ENCODE data around the gene SLC49A4. TPM values are rescaled to one million over a fixed set of nuclear protein-coding genes. Genes with fewer than 3 reads are reported as not detected.

The SLC49A4 gene
- total RNA-seq, 1 experiment from 2014 or later: 11.3 TPM

- H4K20me1 ChIP-seq (ENCODE audit: insufficient read depth): no peaks in the 10 kb centered on the region
- H3K9me3 ChIP-seq (ENCODE audit: control insufficient read depth in 1 of 2, insufficient read depth in 1 of 2, low read depth in 1 of 2, low read length in 2 of 2): no peaks in the 10 kb centered on the region
- TF ChIP-seq EZH2phosphoT487 (IDR thresholded peaks at IDR 0.05; ENCODE audit: borderline replicate concordance) (no peak), ELF1 (IDR thresholded peaks at IDR 0.05; ENCODE audit: borderline replicate concordance, low read depth) (no peak), ATF3 (IDR thresholded peaks at IDR 0.05) (no peak), FOSL1 (IDR thresholded peaks at IDR 0.05; ENCODE audit: low read depth) (no peak), RAD21 (IDR thresholded peaks at IDR 0.05; ENCODE audit: low read depth) (no peak), ZFX (IDR thresholded peaks at IDR 0.05) (no peak), CBX3 (IDR thresholded peaks at IDR 0.05; ENCODE audit: low read depth) (no peak), JUND (IDR thresholded peaks at IDR 0.05) (no peak), EZH2 (IDR thresholded peaks at IDR 0.05) (no peak), POLR2AphosphoS5 (IDR thresholded peaks at IDR 0.05; ENCODE audit: low read depth, low read length) (no peak), SP1 (IDR thresholded peaks at IDR 0.05; ENCODE audit: low read depth) (no peak), CEBPB (IDR thresholded peaks at IDR 0.05; ENCODE audit: low read depth) (no peak), CTCF (IDR thresholded peaks at IDR 0.05 in 2 of 3, conservative IDR thresholded peaks at IDR 0.05 in 1 of 3; ENCODE audit: borderline replicate concordance in 1 of 3, insufficient read depth in 1 of 3, low read depth in 2 of 3, low read length in 2 of 3) (no peak)
- H3K9ac ChIP-seq (ENCODE audit: low read length): no peak overlapping the region
- H3K9me2 ChIP-seq (ENCODE audit: insufficient read depth): no peaks in the 10 kb centered on the region
- H3K27ac ChIP-seq (ENCODE audit: low read depth, low read length): no peak overlapping the region
- ChIA-PET RAD21 (ENCODE audit: low non-redundant PET in 1 of 2, low total read pairs in 2 of 2, uncharacterized antibody in 2 of 2, unreplicated experiment in 2 of 2) (no interaction called here), CTCF (no interaction called here), POLR2A (no interaction called here)
- no peak for DNase-seq (ENCODE audit: low read depth, low spot score)
- BruUV-seq (replicated peaks): no TSS peak
- no peak overlapping the region for H3K4me3 ChIP-seq (replicated peaks in 1 of 2; ENCODE audit: low read depth in 1 of 2, low read length in 2 of 2)
- H3K36me3 ChIP-seq (ENCODE audit: control insufficient read depth in 1 of 2, insufficient read depth in 2 of 2, low read length in 2 of 2): no peaks in the 10 kb centered on the region
- H3K4me1 ChIP-seq (ENCODE audit: control insufficient read depth in 1 of 2, insufficient read depth in 2 of 2, low read length in 2 of 2): no peaks in the 10 kb centered on the region
- no peak overlapping the region for H2AFZ ChIP-seq (ENCODE audit: low read depth, low read length, poor library complexity, severe bottlenecking)
- no peak overlapping the region for H3K4me2 ChIP-seq (ENCODE audit: low read length)
- intact Hi-C loops (cut with micrococcal nuclease): no loop called here
- no peak for ATAC-seq
- H3K27me3 ChIP-seq (ENCODE audit: insufficient read depth, low read length): peaks cover 9% of the 10 kb centered on the region; the same call in 1 of the 2 replicates
- no peaks in the 10 kb centered on the region for H3K79me2 ChIP-seq (ENCODE audit: insufficient read depth, low read length)
These were observed 118.1 kb downstream of the SLC49A4 start for GRCh38 chr3:122912772-122913538.
